HepG2 (cell line): Measurements from ENCODE around the gene STC2. TPM values are rescaled to one million over a fixed set of nuclear protein-coding genes. Genes with fewer than 3 reads are reported as not detected.

Experiments
- FLYWCH1 ChIP-seq: sonication (generic); formaldehyde crosslinking; IDR thresholded peaks from 2 replicates; pipeline ENCODE4 v1.8.1; 2023; ENCODE audit warnings: mild to moderate bottlenecking, missing genetic modification reagents
- FOXK1 ChIP-seq: sonication (generic); formaldehyde crosslinking; IDR thresholded peaks from 2 replicates; pipeline ENCODE4 v1.4.0; 2020; ENCODE audit warnings: low read depth, missing genetic modification reagents, borderline replicate concordance
- KDM4B ChIP-seq: sonication (generic); formaldehyde crosslinking; IDR thresholded peaks from 2 replicates; pipeline ENCODE4 v1.4.0; 2020; ENCODE audit warnings: missing genetic modification reagents
- NFIC ChIP-seq: IDR thresholded peaks from 2 replicates; pipeline ENCODE4 v1.6.1; 2012; ENCODE audit warnings: mild to moderate bottlenecking, low read length, inconsistent platforms
- NFYB ChIP-seq: sonication (generic); formaldehyde crosslinking; IDR thresholded peaks from 2 replicates; pipeline ENCODE4 v1.4.0; 2020; ENCODE audit warnings: missing genetic modification reagents
- PHF21A ChIP-seq: sonication (generic); formaldehyde crosslinking; IDR thresholded peaks from 2 replicates; pipeline ENCODE4 v1.5.0; 2020; ENCODE audit warnings: mild to moderate bottlenecking, missing genetic modification reagents
- RARA ChIP-seq: IDR thresholded peaks from 2 replicates; pipeline ENCODE4 v1.6.1; 2016; ENCODE audit warnings: missing genetic modification reagents, missing compliant biosample characterization
- RCOR2 ChIP-seq: IDR thresholded peaks from 2 replicates; pipeline ENCODE4 v1.6.1; 2016; ENCODE audit warnings: missing biosample characterization, missing genetic modification reagents
- SALL1 ChIP-seq: sonication (generic); formaldehyde crosslinking; IDR thresholded peaks from 2 replicates; pipeline ENCODE4 v1.8.0; 2022; ENCODE audit warnings: mild to moderate bottlenecking, missing genetic modification reagents
- TMF1 ChIP-seq: sonication (generic); formaldehyde crosslinking; IDR thresholded peaks from 2 replicates; pipeline ENCODE4 v1.8.1; 2022; ENCODE audit warnings: low read depth, missing genetic modification reagents
- ZBTB10 ChIP-seq: sonication (generic); formaldehyde crosslinking; IDR thresholded peaks from 2 replicates; pipeline ENCODE4 v1.4.0; 2020; ENCODE audit warnings: missing genetic modification reagents, borderline replicate concordance
- ZNF121 ChIP-seq: sonication (generic); formaldehyde crosslinking; IDR thresholded peaks from 2 replicates; pipeline ENCODE4 v1.5.0; 2020; ENCODE audit warnings: mild to moderate bottlenecking, missing genetic modification reagents
- ZNF569 ChIP-seq: sonication (generic); formaldehyde crosslinking; IDR thresholded peaks from 2 replicates; pipeline ENCODE4 v1.5.0; 2020; ENCODE audit warnings: mild to moderate bottlenecking, missing genetic modification reagents, moderate library complexity, borderline replicate concordance
- ZNF580 ChIP-seq: IDR thresholded peaks from 2 replicates; pipeline ENCODE4 v1.6.1; 2016; ENCODE audit warnings: low read depth, borderline replicate concordance
- ZNF589 ChIP-seq: sonication (generic); formaldehyde crosslinking; conservative IDR thresholded peaks from 2 replicates; pipeline ENCODE4 v1.8.0; 2022; ENCODE audit warnings: mild to moderate bottlenecking, moderate library complexity, missing genetic modification reagents
- ZNF644 ChIP-seq: IDR thresholded peaks from 2 replicates; pipeline ENCODE4 v1.6.1; 2016; ENCODE audit warnings: low read depth
- ZNF784 ChIP-seq: sonication (generic); formaldehyde crosslinking; IDR thresholded peaks from 2 replicates; pipeline ENCODE4 v1.5.1; 2020; ENCODE audit warnings: missing genetic modification reagents, mild to moderate bottlenecking, borderline replicate concordance
- polyA plus RNA-seq, 8 experiments: library from polyadenylated mRNA; depleted of rRNA in 3 of 8; stranded (reverse) in 7 of 8; unstranded in 1 of 8; fragments of >200 nt; fragmentation: Illumina TruSeq in 4 of 8; extraction: Trizol in 4 of 8; gene quantifications; 2 replicates each; pipeline versions ENCODE4 v1.2.1 to v1.2.3, GENCODE V29; 2011 to 2016; ENCODE audit warnings: low read depth in 4 of 8, missing spikeins in 1 of 8, mixed read lengths in 1 of 8; ENCODE audit not compliant: insufficient read depth in 1 of 8
- total RNA-seq, 5 experiments: library from RNA; depleted of rRNA; stranded (reverse); fragments of >200 nt; fragmentation: Illumina TruSeq; extraction: Trizol; gene quantifications; 2 replicates each; pipeline ENCODE4 v1.2.3, GENCODE V29; 2016; ENCODE audit warnings: low read depth in 1 of 5
- TF ChIP-seq, protein P1 (sequence below): sonication (generic); formaldehyde crosslinking; IDR thresholded peaks from 2 replicates; pipeline ENCODE4 v1.5.1; 2020; ENCODE audit warnings: missing genetic modification reagents, mild to moderate bottlenecking, borderline replicate concordance
- TF ChIP-seq, protein P2 (sequence below): sonication (generic); formaldehyde crosslinking; IDR thresholded peaks from 2 replicates; pipeline ENCODE4 v1.9.0; 2021; ENCODE audit warnings: missing genetic modification reagents, borderline replicate concordance
- TF ChIP-seq, protein P3 (sequence below): fragments of 450-650 bp; IDR thresholded peaks from 2 replicates; pipeline ENCODE4 v1.6.1; 2017

STC2 gene
- total and polyA plus RNA-seq, 2 of the 13 experiments (the other 11 are each of a cell fraction or from before 2014, with no cell fraction given) = 27.1 to 69.2 TPM

DNA sequence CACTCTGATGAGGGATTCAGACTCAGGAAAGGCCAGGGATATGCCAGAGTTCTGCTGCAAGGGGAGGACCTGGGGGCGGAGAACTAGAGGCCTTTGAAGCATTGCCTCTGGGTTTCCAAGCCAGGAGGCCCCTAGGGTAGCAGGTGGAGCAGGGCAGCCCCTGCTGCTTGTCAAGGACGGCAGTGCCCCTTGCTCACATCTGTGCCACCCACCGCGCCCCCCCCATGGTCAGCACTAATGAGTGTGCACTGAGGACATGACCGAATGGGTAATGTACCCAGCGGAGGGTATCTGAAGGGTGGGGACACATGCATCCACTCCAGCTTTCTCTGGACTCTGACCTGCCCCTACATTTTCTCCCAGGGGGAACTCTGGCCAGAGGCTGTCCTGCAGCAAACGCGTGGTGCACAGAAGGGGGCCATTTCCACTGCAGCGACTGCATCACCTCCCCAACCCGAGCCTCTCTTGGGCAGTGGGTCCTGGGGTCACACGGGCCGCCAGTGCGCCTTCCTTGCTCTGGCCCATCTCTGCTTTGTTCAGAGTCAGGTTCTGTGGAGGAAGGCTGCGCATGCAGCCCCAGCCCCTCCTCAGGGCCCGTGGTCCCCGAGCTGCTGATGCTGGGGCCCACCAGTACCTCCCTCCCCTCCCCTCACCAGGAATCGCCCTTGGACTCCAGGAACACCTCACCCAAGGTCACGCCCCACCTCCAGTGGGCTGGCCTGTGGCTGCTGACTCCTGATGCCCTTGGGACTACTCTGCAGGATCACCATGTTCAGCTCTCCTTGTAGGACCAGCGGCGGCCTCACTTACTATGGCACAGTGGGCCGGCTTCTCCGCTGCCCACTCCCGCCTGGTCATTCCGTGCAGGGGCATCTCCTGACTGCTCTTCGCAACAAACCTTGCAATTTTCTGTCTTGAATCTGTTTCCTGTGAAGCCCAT lies 31.2 kb downstream of the STC2 start (continued):
- TF ChIP-seq, protein P1, sequence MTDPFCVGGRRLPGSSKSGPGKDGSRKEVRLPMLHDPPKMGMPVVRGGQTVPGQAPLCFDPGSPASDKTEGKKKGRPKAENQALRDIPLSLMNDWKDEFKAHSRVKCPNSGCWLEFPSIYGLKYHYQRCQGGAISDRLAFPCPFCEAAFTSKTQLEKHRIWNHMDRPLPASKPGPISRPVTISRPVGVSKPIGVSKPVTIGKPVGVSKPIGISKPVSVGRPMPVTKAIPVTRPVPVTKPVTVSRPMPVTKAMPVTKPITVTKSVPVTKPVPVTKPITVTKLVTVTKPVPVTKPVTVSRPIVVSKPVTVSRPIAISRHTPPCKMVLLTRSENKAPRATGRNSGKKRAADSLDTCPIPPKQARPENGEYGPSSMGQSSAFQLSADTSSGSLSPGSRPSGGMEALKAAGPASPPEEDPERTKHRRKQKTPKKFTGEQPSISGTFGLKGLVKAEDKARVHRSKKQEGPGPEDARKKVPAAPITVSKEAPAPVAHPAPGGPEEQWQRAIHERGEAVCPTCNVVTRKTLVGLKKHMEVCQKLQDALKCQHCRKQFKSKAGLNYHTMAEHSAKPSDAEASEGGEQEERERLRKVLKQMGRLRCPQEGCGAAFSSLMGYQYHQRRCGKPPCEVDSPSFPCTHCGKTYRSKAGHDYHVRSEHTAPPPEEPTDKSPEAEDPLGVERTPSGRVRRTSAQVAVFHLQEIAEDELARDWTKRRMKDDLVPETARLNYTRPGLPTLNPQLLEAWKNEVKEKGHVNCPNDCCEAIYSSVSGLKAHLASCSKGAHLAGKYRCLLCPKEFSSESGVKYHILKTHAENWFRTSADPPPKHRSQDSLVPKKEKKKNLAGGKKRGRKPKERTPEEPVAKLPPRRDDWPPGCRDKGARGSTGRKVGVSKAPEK = no peak
- TF ChIP-seq ZNF580 (CRISPR knock-in tag) (no peak), NFYB (CRISPR knock-in tag) (no peak), SALL1 (CRISPR knock-in tag) (peak; percentile 63), ZNF644 (CRISPR knock-in tag) (0 out of 2 replicates have a peak, but pooled peaks have one; percentile 26), PHF21A (CRISPR knock-in tag) (peak; percentile 93), ZNF784 (CRISPR knock-in tag) (no peak; the same call in 1 of the 2 replicates), NFIC (no peak), FLYWCH1 (CRISPR knock-in tag) (no peak), RARA (peak; percentile 71), ZBTB10 (CRISPR knock-in tag) (no peak), TMF1 (no peak), ZNF569 (CRISPR knock-in tag) (no peak), ZNF589 (CRISPR knock-in tag) (no peak), ZNF121 (CRISPR knock-in tag) (no peak; the same call in 1 of the 2 replicates), RCOR2 (CRISPR knock-in tag) (no peak), FOXK1 (CRISPR knock-in tag) (no peak), KDM4B (no peak)
- TF ChIP-seq, protein P2, sequence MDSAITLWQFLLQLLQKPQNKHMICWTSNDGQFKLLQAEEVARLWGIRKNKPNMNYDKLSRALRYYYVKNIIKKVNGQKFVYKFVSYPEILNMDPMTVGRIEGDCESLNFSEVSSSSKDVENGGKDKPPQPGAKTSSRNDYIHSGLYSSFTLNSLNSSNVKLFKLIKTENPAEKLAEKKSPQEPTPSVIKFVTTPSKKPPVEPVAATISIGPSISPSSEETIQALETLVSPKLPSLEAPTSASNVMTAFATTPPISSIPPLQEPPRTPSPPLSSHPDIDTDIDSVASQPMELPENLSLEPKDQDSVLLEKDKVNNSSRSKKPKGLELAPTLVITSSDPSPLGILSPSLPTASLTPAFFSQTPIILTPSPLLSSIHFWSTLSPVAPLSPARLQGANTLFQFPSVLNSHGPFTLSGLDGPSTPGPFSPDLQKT (CRISPR knock-in tag) = no peak
- TF ChIP-seq, protein P3, sequence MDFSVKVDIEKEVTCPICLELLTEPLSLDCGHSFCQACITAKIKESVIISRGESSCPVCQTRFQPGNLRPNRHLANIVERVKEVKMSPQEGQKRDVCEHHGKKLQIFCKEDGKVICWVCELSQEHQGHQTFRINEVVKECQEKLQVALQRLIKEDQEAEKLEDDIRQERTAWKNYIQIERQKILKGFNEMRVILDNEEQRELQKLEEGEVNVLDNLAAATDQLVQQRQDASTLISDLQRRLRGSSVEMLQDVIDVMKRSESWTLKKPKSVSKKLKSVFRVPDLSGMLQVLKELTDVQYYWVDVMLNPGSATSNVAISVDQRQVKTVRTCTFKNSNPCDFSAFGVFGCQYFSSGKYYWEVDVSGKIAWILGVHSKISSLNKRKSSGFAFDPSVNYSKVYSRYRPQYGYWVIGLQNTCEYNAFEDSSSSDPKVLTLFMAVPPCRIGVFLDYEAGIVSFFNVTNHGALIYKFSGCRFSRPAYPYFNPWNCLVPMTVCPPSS = no peak
